HFF-Myc (cell line): ENCODE measurements around the gene DNAH17.

Experiments used
- DNase-seq: peaks from one replicate; pipeline ENCODE4 v3.0.0-alpha.2; 2011; ENCODE audit warnings: low read depth; ENCODE audit errors: extremely low read depth
- H3K4me3 ChIP-seq: replicated peaks from 2 replicates; pipeline ENCODE4 v1.5.1; 2011; ENCODE audit warnings: low read depth, mild to moderate bottlenecking, control low read depth, low read length
- TF ChIP-seq, protein P1 (sequence below): IDR thresholded peaks from 2 replicates; pipeline ENCODE4 v1.5.1; 2012; ENCODE audit warnings: mild to moderate bottlenecking, low read depth, low read length, control low read depth; ENCODE audit errors: missing control alignments

DNAH17 gene

DNA sequence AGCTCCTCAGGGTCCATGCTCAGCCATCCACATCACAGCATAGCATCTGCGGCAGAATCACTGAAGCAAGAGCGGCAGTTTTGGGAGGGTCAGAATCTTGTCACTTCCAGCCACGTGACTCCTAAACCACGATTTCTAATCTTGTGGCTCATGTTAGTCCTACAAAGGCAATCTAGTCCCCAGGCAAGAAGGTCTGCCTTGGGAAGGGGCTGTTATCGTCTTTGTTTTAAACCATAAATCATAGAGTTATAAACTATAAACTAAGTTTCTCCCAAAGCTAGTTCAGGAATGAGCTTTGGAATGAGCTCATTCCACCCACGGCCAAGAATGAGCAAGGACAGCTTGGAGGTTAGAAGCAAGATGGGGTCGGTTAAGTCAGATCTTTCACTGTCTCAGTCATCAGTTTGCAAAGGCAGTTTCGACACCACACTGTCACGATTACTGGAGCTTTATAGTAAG, 20.8 kb upstream of the DNAH17 start:
- DNase-seq: no peak
- no peak overlapping the region for H3K4me3 ChIP-seq
- TF ChIP-seq, protein P1, sequence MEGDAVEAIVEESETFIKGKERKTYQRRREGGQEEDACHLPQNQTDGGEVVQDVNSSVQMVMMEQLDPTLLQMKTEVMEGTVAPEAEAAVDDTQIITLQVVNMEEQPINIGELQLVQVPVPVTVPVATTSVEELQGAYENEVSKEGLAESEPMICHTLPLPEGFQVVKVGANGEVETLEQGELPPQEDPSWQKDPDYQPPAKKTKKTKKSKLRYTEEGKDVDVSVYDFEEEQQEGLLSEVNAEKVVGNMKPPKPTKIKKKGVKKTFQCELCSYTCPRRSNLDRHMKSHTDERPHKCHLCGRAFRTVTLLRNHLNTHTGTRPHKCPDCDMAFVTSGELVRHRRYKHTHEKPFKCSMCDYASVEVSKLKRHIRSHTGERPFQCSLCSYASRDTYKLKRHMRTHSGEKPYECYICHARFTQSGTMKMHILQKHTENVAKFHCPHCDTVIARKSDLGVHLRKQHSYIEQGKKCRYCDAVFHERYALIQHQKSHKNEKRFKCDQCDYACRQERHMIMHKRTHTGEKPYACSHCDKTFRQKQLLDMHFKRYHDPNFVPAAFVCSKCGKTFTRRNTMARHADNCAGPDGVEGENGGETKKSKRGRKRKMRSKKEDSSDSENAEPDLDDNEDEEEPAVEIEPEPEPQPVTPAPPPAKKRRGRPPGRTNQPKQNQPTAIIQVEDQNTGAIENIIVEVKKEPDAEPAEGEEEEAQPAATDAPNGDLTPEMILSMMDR: no peak

DNA sequence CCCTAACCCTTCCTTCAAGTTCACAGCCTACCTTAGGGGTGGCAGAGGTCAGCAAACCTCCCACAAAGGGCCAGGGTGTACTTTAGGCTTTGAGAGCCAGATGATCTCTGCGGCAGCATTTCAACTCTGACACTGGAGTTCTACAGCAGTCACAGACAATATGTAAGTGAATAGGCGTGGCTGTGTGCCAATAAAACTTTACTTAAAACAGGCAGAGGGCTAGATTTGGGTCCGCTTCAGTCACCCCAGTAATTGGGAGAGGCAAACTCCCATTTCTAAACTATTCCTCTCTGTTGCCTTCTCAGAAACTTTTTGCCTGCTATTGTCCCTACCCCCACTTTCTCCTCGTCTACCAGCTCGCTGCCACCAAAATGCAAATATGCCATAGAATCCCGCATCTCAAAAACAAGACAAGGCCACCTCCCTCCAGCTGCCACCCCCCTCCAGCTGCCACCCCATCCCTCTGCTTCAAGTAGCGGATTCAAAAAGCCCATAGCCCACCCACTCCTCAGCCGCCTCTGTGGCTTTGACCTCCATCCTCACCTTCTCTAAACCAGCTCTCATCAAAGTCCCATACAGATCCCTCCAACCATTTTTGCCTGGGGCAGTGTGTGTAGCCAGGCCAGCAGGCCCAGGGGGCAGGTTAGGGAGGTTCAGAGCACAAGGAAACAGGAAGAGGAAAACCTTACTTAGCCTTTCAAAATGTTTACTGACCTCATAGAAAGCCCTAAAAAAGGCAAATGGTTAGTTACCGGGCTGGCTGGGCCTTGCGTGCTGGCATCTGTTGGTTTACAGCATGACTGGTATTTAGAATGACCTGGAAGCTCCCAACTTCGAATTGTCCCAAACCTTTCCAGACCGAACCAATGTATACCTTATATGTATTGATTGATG, 19.9 kb upstream of the DNAH17 start:
- DNase-seq: no peak
- TF ChIP-seq, protein P1: no peak
- no peak overlapping the region for H3K4me3 ChIP-seq

DNA sequence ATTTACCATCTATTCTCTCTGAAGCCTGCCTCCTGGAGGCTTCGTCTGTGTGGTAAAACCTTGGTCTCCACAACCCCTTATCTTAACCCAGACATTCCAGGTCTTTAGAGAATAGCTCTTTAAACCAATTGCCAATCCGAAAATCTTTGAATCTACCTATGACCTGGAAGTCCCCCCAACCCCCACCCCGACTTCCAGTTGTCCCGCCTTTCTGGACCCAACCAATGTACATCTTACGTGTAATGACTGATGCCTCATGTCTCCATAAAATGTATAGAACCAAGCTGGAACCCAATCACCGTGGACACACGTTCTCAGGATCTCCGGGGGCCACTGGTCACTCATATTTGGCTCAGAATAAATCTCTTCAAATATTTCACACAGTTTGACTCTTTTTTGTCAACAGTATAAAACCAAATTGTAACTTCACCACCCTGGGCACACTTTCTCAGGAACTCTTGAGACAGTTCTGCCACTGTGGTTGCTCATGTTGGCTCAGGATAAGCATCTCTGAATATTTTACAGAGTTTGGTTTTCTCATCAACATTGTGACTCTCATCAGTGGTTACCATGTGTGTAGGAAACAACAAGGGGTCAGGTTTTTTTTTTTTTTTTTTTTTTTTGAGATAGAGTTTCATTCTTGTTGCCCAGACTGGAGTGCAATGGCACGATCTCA, 18.1 kb upstream of the DNAH17 start:
- no peak for DNase-seq
- H3K4me3 ChIP-seq: no peak overlapping the region
- TF ChIP-seq, protein P1: no peak

DNA sequence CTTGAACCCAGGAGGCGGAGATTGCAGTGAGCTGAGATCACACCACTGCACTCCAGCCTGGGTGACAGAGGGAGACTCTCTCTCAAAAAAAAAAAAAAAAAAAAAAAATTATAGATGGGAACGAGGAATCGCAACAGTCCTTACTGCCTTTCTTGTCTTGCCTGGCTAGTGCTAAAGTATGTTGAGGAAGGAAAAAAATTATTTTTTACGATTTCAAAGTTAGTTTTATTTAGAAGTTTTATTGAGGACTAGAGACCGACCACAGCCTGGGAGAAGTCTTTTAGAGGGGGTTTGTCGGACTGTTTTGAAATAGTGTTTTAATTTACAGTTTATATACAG, 15.8 kb upstream of the DNAH17 start:
- H3K4me3 ChIP-seq: no peak overlapping the region
- TF ChIP-seq, protein P1: no peak
- no peak for DNase-seq

DNA sequence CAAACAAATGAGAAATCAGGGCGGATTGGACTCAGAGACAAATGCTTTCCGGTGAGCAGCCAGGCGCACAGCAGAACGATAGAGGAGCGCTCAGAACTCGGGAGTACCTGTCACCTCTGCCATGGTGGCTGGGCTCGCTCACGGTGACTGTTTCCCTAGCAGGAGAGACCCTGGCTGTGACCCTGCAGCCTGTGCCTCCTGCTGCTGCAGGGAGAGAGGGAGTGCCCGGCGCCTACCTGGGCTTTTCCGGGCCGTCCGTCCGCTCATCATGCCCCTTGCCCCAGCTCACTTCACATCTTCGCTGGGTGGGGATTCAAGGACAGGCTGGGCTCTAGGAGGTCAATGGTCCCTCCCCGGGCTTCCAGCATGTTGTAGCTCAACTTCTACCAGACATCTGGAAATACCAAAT, 14.1 kb upstream of the DNAH17 start:
- DNase-seq: no peak
- TF ChIP-seq, protein P1: no peak
- no peak overlapping the region for H3K4me3 ChIP-seq

DNA sequence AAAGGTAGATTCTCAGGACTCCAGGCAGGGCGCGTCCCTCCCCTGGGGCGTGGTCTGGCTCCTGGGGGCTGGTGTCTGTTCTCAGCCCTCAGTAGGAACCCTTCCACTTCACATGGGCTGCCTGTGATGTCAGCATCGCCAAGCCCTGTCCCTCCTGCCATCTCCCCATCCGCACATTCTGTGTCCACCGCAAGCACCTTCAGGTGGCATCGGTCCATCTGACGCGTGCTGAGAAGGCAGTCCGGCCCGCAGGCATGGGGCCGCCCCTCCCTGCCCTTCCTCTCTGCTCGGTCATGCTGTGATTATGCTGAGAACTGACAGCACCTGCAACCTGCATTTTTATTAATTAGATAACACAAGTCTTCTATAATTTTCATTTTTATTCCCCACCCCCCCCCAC, 12.7 kb upstream of the DNAH17 start:
- no peak for DNase-seq
- H3K4me3 ChIP-seq: no peak overlapping the region
- TF ChIP-seq, protein P1: no peak
